Left lung (tissue), 10 donors: ENCODE results near the gene MAP1LC3B2. TPM values are rescaled to one million over a fixed set of nuclear protein-coding genes. Genes with fewer than 3 reads are reported as not detected.
A peak's percentile ranks its signal among the peaks of the same experiment; 100 is the strongest.

ENCODE experiments used
- ATAC-seq: fragments of 200-7000 bp; cut with Tn5 transposase; one replicate; pipeline ENCODE4 v1.9.1; 2020; ENCODE audit warnings: moderate library complexity
- DNase-seq, 4 donors: peaks; one replicate each; pipeline ENCODE4 v3.0.0-alpha.2; 2013 to 2020
- H3K27ac ChIP-seq, 2 donors: fragments of 200-600 bp; sonication (generic) in 1 of 2; one replicate each; pipeline versions ENCODE4 v1.5.0 to v1.8.0; 2020 to 2021
- H3K27me3 ChIP-seq, 2 donors: fragments of 200-600 bp; sonication (generic) in 1 of 2; one replicate each; pipeline versions ENCODE4 v1.5.0 to v1.8.0; 2020 to 2021
- H3K36me3 ChIP-seq, 2 donors: fragments of 200-600 bp; sonication (generic) in 1 of 2; one replicate each; pipeline versions ENCODE4 v1.5.0 to v1.8.0; 2020 to 2021
- H3K4me1 ChIP-seq, 2 donors: fragments of 200-600 bp; one replicate each; pipeline ENCODE4 v1.8.0; 2021
- H3K4me3 ChIP-seq, 2 donors: fragments of 200-600 bp; sonication (generic) in 1 of 2; one replicate each; pipeline versions ENCODE4 v1.5.0 to v1.8.0; 2020 to 2021; ENCODE audit warnings: mild to moderate bottlenecking in 1 of 2
- H3K9me3 ChIP-seq, 2 donors: fragments of 200-600 bp; sonication (generic) in 1 of 2; one replicate each; pipeline versions ENCODE4 v1.5.0 to v1.8.0; 2020 to 2021
- intact Hi-C, 2 donors: fragments of 100-400 bp; cut with DNase I; formaldehyde crosslinking; loops; one replicate each; pipeline versions ENCODE4 v1.11.2 to v1.14.2; 2022
- polyA plus RNA-seq, 6 donors: library from polyadenylated mRNA; unstranded; fragments of 120-200 nt; gene quantifications; one replicate each; pipeline ENCODE4 v1.2.1, GENCODE V29; 2013; ENCODE audit not compliant: insufficient read length in 6 of 6
- total RNA-seq, 2 donors: library from RNA; stranded (reverse); fragmentation: NEBNext Ultra II Directional; extraction: Animal tissue kit (Norgen Biotek cat#: 25700); gene quantifications; one replicate each; pipeline ENCODE4 v1.2.1, GENCODE V29; 2021
- TF ChIP-seq, protein P1 (sequence below), 2 donors: fragments of 200-600 bp; sonication (generic) in 1 of 2; IDR thresholded peaks; one replicate each; pipeline versions ENCODE4 v1.5.0 to v1.8.0; 2021; ENCODE audit warnings: antibody characterized with exemption in 2 of 2
- donor health status: DM: no; HTN: yes; CAD: no.
- donor health status: DM: no; HTN: no; CAD: no.

MAP1LC3B2 gene
- total and polyA plus RNA-seq, 8 donors: 1.5 to 10.5 (median 5.5) TPM; not detected in 1

DNA sequence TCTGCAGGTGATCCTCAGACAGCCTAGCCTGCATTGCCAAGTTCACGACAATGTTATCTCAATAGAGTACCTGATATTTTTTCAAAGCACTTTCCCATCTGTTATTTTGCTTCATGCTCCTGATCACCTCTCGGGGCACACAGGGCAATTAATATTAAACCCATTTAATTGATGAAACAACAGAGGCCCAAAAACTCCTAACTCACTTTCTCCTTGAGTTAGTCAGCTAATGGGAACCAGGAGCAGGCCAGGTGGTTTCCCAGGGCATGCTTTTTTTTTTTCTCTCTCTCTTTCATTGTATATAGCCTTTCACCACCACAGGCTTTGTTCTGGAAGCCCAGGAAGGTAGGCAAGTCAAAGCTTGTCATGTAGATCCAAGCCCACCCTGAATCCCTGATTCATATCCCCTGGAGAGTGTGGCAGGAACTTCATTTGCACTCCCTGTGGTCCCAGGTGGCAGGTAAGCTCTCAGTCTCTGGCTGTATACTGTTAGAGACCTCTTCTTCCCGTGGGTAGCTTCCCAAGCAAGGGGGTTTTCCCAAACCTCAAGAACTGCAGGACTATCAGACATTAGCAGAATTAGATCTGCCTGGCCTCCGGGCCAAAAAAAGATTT, 41.6 kb upstream of the MAP1LC3B2 start:
- H3K36me3 ChIP-seq: no peaks in the 10 kb centered on the region
- no peaks in the 10 kb centered on the region for H3K4me1 ChIP-seq
- ATAC-seq (no peak), DNase-seq (no peak)
- no peak overlapping the region for H3K27ac ChIP-seq
- no peaks in the 10 kb centered on the region for H3K27me3 ChIP-seq
- no peaks in the 10 kb centered on the region for H3K9me3 ChIP-seq
- no peak overlapping the region for H3K4me3 ChIP-seq
- TF ChIP-seq, protein P1, sequence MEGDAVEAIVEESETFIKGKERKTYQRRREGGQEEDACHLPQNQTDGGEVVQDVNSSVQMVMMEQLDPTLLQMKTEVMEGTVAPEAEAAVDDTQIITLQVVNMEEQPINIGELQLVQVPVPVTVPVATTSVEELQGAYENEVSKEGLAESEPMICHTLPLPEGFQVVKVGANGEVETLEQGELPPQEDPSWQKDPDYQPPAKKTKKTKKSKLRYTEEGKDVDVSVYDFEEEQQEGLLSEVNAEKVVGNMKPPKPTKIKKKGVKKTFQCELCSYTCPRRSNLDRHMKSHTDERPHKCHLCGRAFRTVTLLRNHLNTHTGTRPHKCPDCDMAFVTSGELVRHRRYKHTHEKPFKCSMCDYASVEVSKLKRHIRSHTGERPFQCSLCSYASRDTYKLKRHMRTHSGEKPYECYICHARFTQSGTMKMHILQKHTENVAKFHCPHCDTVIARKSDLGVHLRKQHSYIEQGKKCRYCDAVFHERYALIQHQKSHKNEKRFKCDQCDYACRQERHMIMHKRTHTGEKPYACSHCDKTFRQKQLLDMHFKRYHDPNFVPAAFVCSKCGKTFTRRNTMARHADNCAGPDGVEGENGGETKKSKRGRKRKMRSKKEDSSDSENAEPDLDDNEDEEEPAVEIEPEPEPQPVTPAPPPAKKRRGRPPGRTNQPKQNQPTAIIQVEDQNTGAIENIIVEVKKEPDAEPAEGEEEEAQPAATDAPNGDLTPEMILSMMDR (IDR thresholded peaks at IDR 0.05): no peak
- intact Hi-C loops: no loop called here

DNA sequence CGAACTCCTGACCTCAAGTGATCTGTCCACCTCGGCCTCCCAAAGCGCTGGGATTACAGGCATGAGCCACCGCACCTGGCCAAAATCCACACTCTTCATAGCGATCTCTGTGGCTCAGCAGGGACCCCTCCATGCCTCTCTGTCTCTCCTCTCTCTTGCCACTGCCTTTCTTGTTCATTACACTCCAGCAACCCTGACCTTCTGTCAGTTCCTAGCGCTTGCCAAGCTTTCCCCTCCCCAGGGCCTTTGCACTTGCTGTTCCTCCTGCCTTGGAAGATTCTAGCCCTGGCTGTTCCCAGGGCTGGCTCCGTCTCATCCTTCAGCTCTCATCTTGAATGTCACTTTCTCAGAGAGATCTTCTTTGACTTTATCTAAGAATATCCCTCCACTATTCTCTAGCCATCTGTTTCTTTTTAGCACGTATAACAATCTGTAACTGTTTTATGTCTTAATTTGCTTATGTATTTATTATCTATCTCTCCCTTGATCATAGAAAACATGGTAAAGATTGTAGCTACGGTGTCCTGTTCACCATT, 38.9 kb upstream of the MAP1LC3B2 start:
- H3K27ac ChIP-seq: no peak overlapping the region
- intact Hi-C loops: no loop called here
- H3K4me1 ChIP-seq: no peaks in the 10 kb centered on the region
- no peaks in the 10 kb centered on the region for H3K36me3 ChIP-seq
- no peak for ATAC-seq
- H3K9me3 ChIP-seq: no peaks in the 10 kb centered on the region
- TF ChIP-seq, protein P1 (IDR thresholded peaks at IDR 0.05): no peak
- H3K27me3 ChIP-seq: no peaks in the 10 kb centered on the region
- H3K4me3 ChIP-seq: no peak overlapping the region
- DNase-seq: no peak

DNA sequence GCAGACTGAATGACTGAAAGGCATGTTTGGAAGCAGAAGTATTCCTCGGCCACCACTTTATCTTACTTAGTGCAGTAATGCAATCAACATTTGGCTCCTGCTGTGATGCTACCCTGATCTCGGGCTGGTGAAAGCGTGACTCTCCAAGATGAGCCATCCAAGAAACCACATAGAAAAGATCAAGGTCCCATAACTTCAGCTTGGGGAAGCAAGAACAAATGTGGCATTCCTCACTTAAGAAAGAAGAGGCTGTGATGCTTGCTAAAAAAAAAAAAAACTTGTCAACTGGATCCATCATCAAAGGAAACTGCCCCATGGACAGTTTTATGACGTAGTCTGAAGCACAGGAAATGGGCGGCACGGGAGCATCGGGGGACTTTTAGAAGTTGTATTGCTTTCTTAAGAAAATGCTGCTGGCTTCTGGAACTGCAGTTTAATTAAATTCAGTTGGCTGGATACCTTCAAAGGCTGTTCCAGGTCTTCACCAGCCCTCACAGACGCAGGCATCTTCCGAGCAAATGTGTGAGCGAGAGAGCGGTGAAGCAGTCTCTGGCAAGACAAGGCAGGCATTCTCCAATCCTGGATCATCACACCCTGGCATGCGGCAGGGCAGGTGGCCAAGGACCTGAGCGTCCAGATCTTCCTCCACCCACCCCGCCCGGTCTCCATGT, 38.2 kb upstream of the MAP1LC3B2 start:
- Histone ChIP-seq H3K27me3 (no peaks in the 10 kb centered on the region), H3K4me1 (no peaks in the 10 kb centered on the region), H3K36me3 (no peaks in the 10 kb centered on the region), H3K27ac (no peak overlapping the region), H3K4me3 (no peak overlapping the region), H3K9me3 (no peaks in the 10 kb centered on the region)
- intact Hi-C loops: no loop called here
- TF ChIP-seq, protein P1 (IDR thresholded peaks at IDR 0.05): no peak
- DNase-seq: peak in 1 of 4 donors; percentile 32
- no peak for ATAC-seq

DNA sequence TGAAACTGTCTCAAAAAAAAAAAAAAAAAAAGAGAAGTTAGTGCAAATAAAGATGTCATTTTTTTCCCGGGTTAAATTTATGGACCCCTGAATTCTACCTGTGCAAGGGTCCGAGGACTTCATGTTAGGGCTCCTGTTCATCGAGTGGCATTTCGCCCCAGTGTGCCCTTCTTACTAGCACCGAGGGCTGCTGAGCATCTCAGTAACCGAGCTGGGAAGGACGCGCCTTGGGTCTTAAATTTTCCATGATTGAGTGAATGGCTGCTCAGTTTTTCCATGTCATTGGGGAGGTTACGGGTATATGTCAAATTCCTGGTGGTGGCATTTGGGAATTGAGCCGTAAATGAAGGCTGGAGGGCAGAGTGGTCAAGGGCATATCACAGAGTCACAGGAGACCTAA, 34.9 kb upstream of the MAP1LC3B2 start:
- Histone ChIP-seq H3K27ac (no peak overlapping the region), H3K27me3 (no peaks in the 10 kb centered on the region), H3K4me3 (no peak overlapping the region), H3K4me1 (no peaks in the 10 kb centered on the region), H3K9me3 (no peaks in the 10 kb centered on the region), H3K36me3 (no peaks in the 10 kb centered on the region)
- TF ChIP-seq, protein P1 (IDR thresholded peaks at IDR 0.05): no peak
- intact Hi-C loops: no loop called here
- no peak for ATAC-seq
- no peak for DNase-seq

DNA sequence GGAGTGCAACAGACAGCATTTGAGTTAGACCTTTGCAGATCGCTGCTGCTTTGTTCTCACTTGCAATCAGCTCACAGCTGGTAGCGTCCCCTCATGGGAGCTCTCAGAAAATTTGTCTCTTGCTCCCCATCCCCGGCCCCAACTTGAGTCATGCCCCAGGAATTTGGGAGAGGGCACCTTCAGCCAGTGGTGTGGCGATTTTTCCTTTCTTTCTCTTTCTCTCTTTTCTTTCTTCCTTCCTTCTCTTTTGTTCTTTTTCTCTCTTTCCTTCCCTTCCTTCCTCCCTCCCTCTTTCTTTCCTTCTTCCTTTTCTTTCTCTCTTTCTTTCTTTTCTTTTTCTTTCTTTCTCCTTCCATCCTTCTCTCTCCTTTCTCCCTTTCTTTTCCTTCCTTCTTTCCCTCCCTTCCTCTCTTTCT, 34.2 kb upstream of the MAP1LC3B2 start:
- Histone ChIP-seq H3K27me3 (no peaks in the 10 kb centered on the region), H3K9me3 (no peaks in the 10 kb centered on the region), H3K27ac (no peak overlapping the region), H3K4me1 (no peaks in the 10 kb centered on the region), H3K4me3 (no peak overlapping the region), H3K36me3 (no peaks in the 10 kb centered on the region)
- ATAC-seq (no peak), DNase-seq (no peak)
- TF ChIP-seq, protein P1 (IDR thresholded peaks at IDR 0.05): no peak
- intact Hi-C loops: no loop called here
